SK-N-SH treated with all-trans-retinoic acid at 6 μM for 48 hours (cell line): ENCODE data around the gene ELMO1.

Experiments
- ARNTL ChIP-seq: fragments of 450-650 bp; formaldehyde crosslinking; IDR thresholded peaks from 2 replicates; pipeline ENCODE4 v1.5.0; 2020; ENCODE audit warnings: low read depth, mild to moderate bottlenecking, moderate library complexity, borderline replicate concordance
- CREB5 ChIP-seq: fragments of 250-450 bp; sonication (Bioruptor Pico); IDR thresholded peaks from 2 replicates; pipeline ENCODE4 v1.5.1; 2020; ENCODE audit warnings: low read depth, mild to moderate bottlenecking, moderate library complexity
- ESRRG ChIP-seq: fragments of 250-450 bp; sonication (Bioruptor Pico); IDR thresholded peaks from 2 replicates; pipeline ENCODE4 v1.6.1; 2021; ENCODE audit warnings: mild to moderate bottlenecking
- ISL1 ChIP-seq: fragments of 250-450 bp; sonication (Bioruptor Pico); IDR thresholded peaks from 2 replicates; pipeline ENCODE4 v2.1.2; 2022; ENCODE audit warnings: mild to moderate bottlenecking, moderate library complexity
- PATZ1 ChIP-seq: fragments of 250-450 bp; sonication (Bioruptor Pico); IDR thresholded peaks from 2 replicates; pipeline ENCODE4 v1.8.0; 2020; ENCODE audit warnings: mild to moderate bottlenecking, moderate library complexity, borderline replicate concordance
- TSHZ2 ChIP-seq: fragments of 250-450 bp; sonication (Bioruptor Pico); IDR thresholded peaks from 2 replicates; pipeline ENCODE4 v1.5.0; 2020; ENCODE audit warnings: mild to moderate bottlenecking, moderate library complexity
- ZFP3 ChIP-seq: fragments of 250-450 bp; sonication (Bioruptor Pico); IDR thresholded peaks from 2 replicates; pipeline ENCODE4 v1.5.0; 2020; ENCODE audit warnings: mild to moderate bottlenecking, moderate library complexity
- ZFP30 ChIP-seq: fragments of 450-650 bp; formaldehyde crosslinking; IDR thresholded peaks from 2 replicates; pipeline ENCODE4 v1.5.0; 2022; ENCODE audit warnings: mild to moderate bottlenecking, moderate library complexity
- ZNF8 ChIP-seq: fragments of 450-650 bp; formaldehyde crosslinking; IDR thresholded peaks from 2 replicates; pipeline ENCODE4 v1.5.0; 2020; ENCODE audit warnings: mild to moderate bottlenecking, moderate library complexity

GRCh38 chr7:36879021-36879420, 569.6 kb downstream of the ELMO1 start:
- no peak for TF ChIP-seq PATZ1 (CRISPR knock-in tag)
- TF ChIP-seq ZFP30 (CRISPR knock-in tag) = no peak
- no peak for TF ChIP-seq TSHZ2
- TF ChIP-seq ZFP3 = no peak
- TF ChIP-seq ISL1 (CRISPR knock-in tag) = no peak
- TF ChIP-seq ZNF8 = no peak
- no peak for TF ChIP-seq ESRRG (CRISPR knock-in tag)
- TF ChIP-seq CREB5 (CRISPR knock-in tag) = no peak
- TF ChIP-seq ARNTL = no peak
